ENCODE results near the gene SFXN1.
A peak's percentile ranks its signal among the peaks of the same experiment; 100 is the strongest.
"Not testable (repeated sequence)": the region's sequence is repeated elsewhere in the genome, so short reads cannot be mapped to it uniquely, and the experiment has no call there.

SFXN1 gene

DNA sequence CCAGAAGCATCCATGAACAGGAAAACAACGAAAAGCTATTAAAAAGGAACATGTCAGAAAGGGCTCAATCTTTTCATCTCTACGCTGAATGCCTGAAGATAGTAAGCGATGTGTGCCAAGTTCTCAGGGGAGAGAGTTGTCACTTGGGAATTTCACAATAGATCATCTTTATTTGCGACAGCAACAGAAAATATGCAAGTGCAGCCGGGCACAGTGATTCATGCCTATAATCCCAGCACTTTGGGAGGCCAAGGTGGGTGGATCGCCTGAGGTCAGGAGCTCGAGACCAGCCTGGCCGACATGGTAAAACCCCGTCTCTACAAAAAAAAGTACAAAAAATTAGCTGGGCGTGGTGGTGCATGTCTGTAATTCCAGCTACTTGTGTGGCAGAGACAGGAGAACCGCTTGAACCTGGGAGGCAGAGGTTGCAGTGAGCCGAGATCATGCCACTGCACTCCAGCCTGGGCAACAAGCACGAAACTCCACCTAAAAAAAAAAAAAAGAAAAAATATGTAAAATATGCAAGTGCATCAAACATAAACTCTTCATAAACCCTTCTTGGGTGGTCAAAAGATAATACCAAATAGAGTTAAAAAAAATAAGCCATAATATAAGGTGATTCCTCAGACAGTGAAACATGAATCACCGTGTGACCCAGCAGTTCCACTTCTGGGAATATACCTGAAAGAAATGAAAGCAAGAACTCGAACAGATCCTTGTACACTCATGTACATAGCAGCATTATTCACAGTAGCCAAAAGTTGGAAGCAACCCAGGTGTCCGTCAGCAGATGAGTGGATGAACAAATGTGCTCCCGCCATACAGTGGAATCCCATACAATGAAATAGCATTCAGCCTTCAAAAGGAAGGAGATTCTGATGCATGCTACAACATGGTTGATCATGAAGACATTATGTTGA, 16.2 kb downstream of the SFXN1 start:
- DNase-seq: peak; percentile 9

DNA sequence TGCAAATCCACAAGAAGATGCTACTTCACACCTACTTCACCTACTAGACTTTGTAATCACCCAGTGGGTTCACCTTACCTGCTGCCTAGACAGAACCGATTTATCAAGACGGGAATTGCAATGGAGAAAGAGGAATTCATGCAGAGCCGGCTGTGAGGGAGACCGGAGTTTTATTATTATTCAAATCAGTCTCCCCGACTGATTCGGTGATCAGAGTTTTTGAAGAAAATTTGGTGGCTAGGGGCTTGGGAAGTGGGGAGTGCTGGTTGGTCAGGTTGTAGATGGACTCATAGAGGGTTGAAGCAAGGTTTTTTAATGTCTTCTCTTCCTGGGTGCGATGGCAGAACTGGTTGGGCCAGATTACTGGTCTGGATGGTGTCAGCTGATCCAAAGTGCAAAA, 23.4 kb downstream of the SFXN1 start:
- DNase-seq: no peak

DNA sequence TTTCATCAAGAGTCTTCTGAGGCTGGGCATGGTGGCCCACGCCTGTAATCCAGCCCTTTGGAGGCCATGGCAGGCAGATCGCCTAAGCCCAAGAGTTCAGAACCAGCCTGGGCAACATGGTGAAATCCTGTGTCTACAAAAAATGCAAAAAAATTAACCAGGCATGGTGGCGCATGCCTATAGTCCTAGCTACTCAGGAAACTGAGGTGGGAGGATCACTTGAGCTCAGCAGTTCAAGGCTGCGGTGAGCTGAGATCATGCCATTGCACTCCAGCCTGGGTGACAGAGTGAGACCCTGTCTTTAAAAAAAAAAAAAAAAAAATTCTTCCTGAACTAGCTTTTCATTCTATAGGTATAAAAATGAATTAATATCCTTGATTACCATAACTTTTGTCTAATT, 29.3 kb downstream of the SFXN1 start:
- not testable (repeated sequence) for DNase-seq

DNA sequence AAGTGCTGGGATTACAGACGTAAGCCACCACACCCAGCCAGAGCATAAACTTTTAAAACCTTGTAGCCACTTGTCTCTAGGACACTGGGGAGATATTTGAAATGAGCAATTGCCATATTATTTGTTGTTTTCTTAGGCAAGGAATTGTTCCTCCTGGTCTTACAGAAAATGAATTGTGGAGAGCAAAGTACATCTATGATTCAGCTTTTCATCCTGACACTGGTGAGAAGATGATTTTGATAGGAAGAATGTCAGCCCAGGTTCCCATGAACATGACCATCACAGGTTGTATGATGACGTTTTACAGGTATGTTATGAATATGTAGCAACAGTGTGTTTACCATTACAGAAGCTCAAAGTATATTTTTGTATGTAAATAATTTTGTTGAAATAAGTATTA, 30.5 kb downstream of the SFXN1 start:
- DNase-seq: no peak

GRCh38 chr5:175513297-175513696, 34.9 kb downstream of the SFXN1 start:
- no peak for DNase-seq

- DNase-seq: no peak
Observed at GRCh38 chr5:175513726-175514125, 35.4 kb downstream of the SFXN1 start.

- DNase-seq: no peak
Observed at GRCh38 chr5:175516933-175517823, 38.8 kb downstream of the SFXN1 start.

DNA sequence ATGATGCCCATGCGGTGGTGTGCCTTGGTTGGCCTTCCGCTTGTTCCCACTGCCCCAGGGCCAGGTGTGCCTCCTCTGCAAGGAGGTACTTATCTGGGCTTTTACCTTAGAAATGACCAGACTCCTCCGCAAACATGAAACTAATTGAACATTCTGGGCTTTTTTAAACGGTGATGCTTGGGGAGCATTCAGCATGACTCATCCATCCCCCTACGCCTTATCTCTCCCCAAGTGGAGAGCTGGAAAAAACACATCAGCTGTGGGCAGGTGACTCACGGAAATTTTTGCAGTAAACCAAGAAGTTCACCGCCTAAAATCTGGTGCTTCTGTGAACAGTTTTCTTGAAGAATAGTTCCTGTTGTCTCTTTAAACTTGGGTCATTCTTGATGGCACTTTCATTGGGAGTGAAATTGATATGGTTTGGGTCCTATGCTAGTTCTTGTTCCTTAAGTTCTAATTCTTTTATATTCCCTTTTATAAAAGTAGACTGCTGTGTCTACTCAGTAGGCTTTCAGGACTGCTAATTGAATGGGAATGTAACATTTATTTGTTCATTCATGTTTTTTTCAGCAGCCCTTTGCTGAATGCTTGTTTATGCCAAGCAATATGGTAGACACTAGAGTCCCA, 39.6 kb downstream of the SFXN1 start:
- peak; percentile 21 for DNase-seq

GRCh38 chr5:175519006-175519405, 40.6 kb downstream of the SFXN1 start:
- DNase-seq: no peak

GRCh38 chr5:175520321-175520720, 42.0 kb downstream of the SFXN1 start:
- DNase-seq: no peak

DNA sequence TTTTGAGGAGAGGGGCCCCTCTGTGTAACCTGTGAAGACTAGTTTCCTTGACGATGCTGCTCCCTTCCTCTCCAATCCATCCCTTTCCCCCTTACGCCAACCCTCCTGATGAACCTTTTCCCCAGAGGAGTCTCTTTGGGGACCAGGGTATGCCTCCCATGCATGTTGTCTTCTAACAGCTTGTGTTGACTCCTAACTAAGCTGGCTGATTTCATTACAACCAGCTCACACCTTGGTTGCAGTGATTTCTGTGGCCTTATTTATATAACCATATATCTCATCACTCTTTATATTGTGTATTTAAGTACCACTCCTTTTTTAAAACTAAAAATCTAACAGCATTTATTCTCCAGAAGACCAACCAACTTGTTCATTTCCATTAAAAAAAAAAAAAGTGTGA, 42.5 kb downstream of the SFXN1 start:
- no peak for DNase-seq

GRCh38 chr5:175521313-175521833, 43.0 kb downstream of the SFXN1 start:
- no peak for DNase-seq

DNA sequence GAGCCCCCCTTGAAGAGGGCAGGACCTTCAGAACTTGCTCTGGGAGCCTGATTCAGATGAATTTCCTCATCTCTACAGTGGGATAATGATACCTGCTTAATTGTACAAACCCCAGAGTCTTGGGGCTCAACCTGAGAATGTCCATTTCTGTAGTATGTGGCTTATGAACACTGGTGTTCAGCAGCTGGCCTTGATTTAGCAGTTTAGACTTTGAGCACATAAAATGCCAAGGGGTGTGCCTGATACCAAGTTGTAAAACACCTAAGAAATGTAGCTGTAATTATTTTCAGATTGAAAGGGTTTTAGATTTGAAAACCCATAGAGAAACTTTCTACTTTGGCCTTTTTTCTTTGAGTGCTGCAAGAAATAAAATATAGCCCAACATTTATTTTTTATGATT, 44.9 kb downstream of the SFXN1 start:
- no peak for DNase-seq

DNA sequence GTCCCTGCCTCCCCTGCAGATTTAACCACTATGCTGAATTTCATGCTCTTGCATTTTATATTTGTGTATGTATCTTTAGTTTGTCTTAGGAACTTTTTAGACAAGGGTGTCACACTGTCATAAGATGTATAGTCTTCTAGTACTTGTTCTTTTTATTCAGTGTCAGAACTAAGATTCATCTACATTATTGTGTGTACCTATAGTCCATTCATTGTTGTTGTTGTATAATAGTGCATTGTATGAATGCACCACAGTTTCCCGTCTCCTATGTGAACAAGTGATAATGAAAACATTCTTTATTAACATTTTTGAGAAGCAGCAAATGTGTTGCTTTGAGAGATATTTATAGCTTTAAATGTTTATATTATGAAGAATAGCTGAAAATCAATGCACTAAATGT, 45.9 kb downstream of the SFXN1 start:
- DNase-seq: no peak

GRCh38 chr5:175526691-175527090, 48.3 kb downstream of the SFXN1 start:
- DNase-seq: no peak

DNA sequence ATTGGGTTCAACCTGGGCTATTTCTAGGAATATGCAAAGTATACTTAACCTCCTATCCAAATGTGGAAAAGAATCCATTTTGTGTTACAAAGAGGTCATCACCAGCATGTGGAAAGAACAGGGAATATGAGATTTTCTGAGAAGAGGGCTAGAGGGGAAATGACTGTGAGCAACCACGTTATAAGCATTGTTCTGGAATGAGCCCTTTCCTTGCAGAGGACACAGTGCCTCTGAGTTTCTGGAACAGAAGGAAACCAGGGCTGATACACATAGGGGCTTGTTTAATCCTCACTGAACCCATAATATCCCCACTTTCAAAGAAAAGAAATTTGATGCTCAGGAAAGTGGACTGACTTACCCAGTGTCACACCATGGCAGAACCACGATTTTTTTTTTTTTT, 53.0 kb downstream of the SFXN1 start:
- DNase-seq: no peak

DNA sequence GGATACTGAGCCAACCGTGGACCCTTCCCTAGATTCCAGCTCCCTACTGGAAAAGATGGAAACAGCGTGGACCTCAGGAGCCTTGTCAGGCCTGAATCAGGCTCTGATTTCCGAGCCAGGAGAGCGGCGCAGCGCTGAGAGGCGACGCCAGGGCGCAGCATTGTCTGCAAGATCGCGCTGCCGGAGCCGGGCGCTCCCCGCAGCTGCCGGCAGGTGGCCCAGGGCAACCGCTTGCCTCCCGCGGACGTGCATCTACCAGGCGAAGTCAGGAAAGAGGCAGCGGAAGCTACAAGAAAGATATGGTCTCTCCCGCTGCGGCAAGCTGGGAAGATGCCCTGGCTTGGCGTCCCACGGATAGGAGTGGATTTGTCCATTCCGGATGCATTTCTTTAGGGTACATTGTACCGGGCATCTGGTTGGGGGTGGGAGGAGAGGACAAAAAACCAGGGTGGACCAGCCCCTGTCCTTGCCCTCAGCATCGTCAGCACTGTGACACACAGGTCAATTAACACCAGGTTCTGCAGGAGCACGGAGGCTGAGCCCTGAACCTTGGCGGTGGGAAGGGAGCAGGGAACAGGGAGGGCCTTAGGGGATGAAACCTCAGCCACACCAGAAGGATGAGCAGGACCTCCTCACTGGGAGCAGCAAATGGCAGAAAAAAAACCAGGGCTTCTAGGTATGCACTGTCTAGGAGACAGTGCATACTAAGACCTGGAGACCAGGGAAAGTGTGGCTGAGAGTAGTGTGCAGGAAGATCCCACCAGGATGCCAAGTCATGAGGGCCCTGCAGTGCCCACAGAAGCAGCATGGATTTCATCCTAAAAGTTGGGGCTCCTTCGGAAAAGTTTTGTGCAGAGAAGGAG, 55.9 kb downstream of the SFXN1 start:
- DNase-seq: peak; percentile 82

DNA sequence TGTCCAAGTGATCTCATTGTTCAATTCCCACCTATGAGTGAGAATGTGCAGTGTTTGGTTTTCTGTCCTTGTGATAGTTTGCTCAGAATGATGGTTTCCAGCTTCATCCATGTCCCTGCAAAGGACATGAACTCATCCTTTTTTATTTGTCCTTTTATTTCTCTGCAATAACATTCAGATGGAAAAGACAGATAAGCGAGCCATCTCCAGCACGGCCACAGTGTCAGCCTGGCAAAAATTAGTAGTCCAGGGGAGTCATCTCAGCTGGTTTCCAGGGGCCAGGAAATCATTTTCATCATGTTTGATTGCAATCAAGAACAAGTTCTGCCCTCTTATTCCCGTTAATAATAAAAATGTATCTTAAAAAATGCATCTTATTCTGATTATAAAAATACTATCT, 57.0 kb downstream of the SFXN1 start:
- DNase-seq: not testable (repeated sequence)

DNA sequence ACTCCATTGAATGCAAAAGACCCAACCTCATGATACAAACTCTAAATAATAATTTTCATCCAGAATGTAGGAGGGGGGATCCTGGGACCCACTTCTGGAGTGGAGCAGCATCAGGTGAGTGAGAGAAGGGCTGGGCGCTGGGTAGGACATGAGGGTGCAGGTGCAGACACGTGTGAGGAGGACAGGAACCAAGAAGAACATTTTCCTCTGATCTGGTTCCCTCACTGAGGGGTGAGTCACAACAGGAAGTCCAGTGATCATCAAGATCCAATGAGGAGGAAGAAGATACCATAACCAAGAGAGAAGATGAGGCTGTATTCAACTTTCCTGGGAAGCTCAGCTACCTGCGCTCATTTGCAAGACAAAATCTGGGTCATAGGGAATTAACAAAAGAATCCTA, 57.4 kb downstream of the SFXN1 start:
- no peak for DNase-seq

GRCh38 chr5:175538576-175538975, 60.2 kb downstream of the SFXN1 start:
- DNase-seq: no peak

DNA sequence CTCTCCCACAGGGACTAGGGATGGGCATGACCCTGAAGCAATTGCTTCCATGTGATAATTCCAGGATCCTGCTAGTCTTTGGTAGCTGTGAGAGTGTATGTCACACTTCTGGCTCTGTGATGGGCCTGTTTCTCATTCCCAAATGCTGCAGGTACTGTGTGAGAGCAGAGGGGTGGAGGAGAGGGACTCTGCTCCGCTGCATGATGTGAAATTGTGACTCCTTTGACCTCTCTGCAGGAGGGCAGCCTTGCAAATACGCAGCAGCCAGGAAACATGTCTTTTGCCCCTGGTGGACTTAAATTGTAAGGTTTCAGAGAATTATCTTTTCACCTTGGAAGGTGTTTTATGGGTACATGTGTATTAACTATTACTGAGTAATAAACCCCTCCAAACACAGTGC, 61.6 kb downstream of the SFXN1 start:
- no peak for DNase-seq

- no peak for DNase-seq
Observed at GRCh38 chr5:175541264-175541663, 62.9 kb downstream of the SFXN1 start.

All from fibroblast of skin of scalp (primary cell).